ENCODE data around the gene VAMP8.

DNA sequence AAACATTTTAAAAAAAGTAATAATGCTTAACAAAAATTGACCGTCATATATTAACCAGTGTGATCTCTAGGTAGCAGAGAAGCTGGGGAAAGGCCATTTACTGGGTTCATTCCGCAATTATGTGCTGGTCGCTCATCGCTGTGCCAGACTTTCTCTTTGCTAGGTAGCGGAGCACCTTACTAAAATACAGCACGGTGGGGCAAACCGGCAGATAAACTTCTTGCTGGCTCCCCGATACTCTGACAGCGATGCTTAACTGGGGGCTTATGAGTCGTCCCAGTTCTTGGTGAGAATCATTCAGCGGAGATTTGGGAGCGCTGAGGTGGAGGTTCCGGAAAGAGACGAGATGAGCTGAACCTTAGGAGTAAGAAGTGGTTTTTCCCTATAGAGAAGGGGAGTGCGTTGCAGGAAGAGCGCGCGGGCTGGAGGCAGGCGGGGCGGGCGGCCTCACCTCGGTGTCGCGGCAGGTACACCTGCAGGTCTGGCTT lies 33.9 kb downstream of the VAMP8 start:
- TF ChIP-seq POLR2A (IDR thresholded peaks at IDR 0.05; ENCODE audit: low read length): no peak
- TF ChIP-seq CEBPB (IDR thresholded peaks at IDR 0.05): no peak

Data from A549 (cell line).